BJ (cell line): ENCODE data around the gene FMO5. TPM values are rescaled to one million over a fixed set of nuclear protein-coding genes. Genes with fewer than 3 reads are reported as not detected.
"Not testable (repeated sequence)": the region's sequence is repeated elsewhere in the genome, so short reads cannot be mapped to it uniquely, and the experiment has no call there.

Experiments
- CTCF ChIA-PET: fragments of 350-600 bp; formaldehyde crosslinking; extraction: SDS; loops from one replicate; lab custom pipeline; 2021; ENCODE audit warnings: antibody characterized with exemption, inconsistent platforms; lab: Yijun Ruan, JAX
- POLR2A ChIA-PET: fragments of 300-600 bp; sonication (Branson Sonifier 250); formaldehyde crosslinking; extraction: SDS; loops from one replicate; lab custom pipeline; 2021; ENCODE audit warnings: antibody characterized with exemption; lab: Charles Lee
- DNase-seq: peaks from one replicate; pipeline ENCODE4 v3.0.0-alpha.2; 2011; ENCODE audit warnings: low read depth
- H3K27me3 ChIP-seq: 2 replicates; pipeline ENCODE4 v1.6.0; 2011; ENCODE audit warnings: low read length; ENCODE audit not compliant: control insufficient read depth, insufficient read depth
- H3K36me3 ChIP-seq: 2 replicates; pipeline ENCODE4 v1.5.1; 2011; ENCODE audit warnings: low read length; ENCODE audit not compliant: control insufficient read depth, insufficient read depth
- H3K4me3 ChIP-seq: 2 replicates; pipeline ENCODE4 v1.5.1; 2011; ENCODE audit warnings: low read depth, mild to moderate bottlenecking, control low read depth, low read length
- CTCF ChIP-seq: IDR thresholded peaks from 2 replicates; pipeline ENCODE4 v1.5.1; 2011; ENCODE audit warnings: low read depth, mild to moderate bottlenecking, control low read depth, inconsistent platforms, low read length, moderate library complexity; ENCODE audit not compliant: insufficient read depth
- polyA plus RNA-seq: library from polyadenylated mRNA; depleted of rRNA; stranded (reverse); fragments of >200 nt; gene quantifications from 2 replicates; pipeline ENCODE4 v1.2.3, GENCODE V29; 2011

FMO5 gene
- polyA plus RNA-seq, 1 experiment, result 0.39 TPM

- DNase-seq, result no peak
- H3K4me3 ChIP-seq, result no peak overlapping the region
- POLR2A ChIA-PET, result no interaction called here
- peaks cover 10% of the 10 kb centered on the region for H3K36me3 ChIP-seq
- no peaks in the 10 kb centered on the region for H3K27me3 ChIP-seq
- no peak for TF ChIP-seq CTCF
- CTCF ChIA-PET, result interaction anchor here (1.5 to 1.7 kb wide), 2 partner anchors 10 to 81 kb away, joined by 5 to 6 read pairs; partner anchors contain the start of gene PRKAB2
Measured at GRCh38 chr1:147162093-147162492, 63.0 kb downstream of the FMO5 start.

DNA sequence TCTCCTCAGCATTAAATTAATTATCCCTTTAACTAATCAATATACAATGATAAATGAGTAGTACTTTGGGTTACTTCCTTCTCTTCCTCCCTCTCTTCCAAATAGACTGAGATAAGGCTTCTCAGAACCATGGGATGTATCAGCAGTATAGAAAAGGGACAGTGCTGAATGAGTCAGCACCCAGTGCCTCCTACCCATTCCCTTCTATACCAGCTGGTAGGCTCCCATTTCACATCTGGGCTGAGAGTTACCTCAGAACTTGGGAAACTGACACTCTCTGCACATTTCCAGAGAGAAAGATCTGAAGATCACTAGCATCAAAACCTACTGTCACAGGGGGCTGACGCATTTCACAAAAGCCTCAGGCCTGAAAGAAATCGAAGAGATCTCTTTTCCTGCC lies 68.0 kb downstream of the FMO5 start:
- POLR2A ChIA-PET, H3K27me3 ChIP-seq, H3K36me3 ChIP-seq, H3K4me3 ChIP-seq, DNase-seq, CTCF ChIA-PET: not testable (repeated sequence)

DNA sequence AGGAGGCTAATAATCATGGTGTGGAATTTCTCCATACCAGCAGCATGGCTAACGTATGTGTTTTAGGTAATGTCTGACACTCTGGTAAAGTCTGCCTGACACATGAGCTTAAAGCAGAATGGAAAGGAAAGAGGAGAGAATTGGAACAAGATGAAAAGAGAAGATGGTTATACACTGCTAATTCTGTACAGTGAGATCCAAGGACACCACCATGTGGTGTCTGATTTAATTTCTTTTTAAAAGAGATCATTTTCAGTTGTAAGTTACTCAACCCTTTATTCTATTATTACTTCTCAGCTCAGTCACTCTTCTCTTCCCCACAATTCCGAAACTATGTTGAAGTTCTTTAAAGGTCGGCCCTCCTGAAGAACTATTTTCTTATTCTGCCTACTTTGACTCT lies 68.5 kb downstream of the FMO5 start:
- Histone ChIP-seq H3K36me3 (peaks cover 10% of the 10 kb centered on the region), H3K4me3 (no peak overlapping the region), H3K27me3 (no peaks in the 10 kb centered on the region)
- ChIA-PET POLR2A (no interaction called here), CTCF (no interaction called here)
- no peak for DNase-seq
- no peak for TF ChIP-seq CTCF

DNA sequence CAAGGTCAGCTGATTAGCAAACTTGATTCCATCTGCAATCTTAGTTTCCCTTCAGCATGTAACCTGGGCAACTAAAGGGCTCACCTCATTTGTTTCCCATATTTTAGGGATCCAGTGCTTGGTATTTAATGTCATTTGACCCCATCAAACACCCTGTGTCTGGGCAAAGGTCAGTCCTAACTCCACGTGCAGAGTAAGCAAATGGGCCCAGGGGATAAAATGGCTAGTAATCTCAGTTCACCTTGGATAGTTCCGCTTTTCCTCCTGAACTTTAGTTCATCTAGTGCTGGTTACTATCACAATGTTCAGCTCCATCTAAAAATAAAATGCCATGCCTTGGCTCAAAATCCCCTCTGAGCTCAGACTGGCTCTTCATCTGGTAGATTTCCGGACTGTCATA lies 72.4 kb downstream of the FMO5 start:
- Histone ChIP-seq H3K27me3 (no peaks in the 10 kb centered on the region), H3K36me3 (peaks cover under 1% of the 10 kb centered on the region), H3K4me3 (no peak overlapping the region)
- POLR2A ChIA-PET, result no interaction called here
- CTCF ChIA-PET, result interaction anchor here (0.6 to 1.5 kb wide), 2 partner anchors 16 to 89 kb away, joined by 3 to 6 read pairs; partner anchors contain the start of gene CHD1L
- DNase-seq, result no peak
- no peak for TF ChIP-seq CTCF

DNA sequence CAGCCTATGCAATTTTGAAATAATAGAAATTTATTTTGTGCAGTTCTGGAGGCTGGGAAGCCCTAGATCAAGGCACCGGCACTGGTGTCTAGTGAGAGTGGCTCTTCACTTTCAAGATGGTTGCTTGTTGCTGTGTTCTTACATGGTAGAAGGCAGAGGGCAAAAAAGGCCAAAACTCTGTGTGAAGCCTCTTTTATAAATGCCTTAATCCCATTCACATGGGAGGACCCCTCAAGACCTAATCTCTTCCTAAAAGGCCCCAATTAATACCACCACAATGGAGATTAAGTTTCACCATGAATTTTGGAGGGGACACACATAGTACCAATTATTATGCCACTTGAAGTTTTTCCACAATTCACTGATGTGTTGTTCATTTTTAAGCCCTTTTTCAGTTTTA lies 73.9 kb downstream of the FMO5 start:
- no peak overlapping the region for H3K4me3 ChIP-seq
- H3K27me3 ChIP-seq, result no peaks in the 10 kb centered on the region
- CTCF ChIA-PET, result no interaction called here
- POLR2A ChIA-PET, result no interaction called here
- no peaks in the 10 kb centered on the region; the same call in 1 of the 2 replicates for H3K36me3 ChIP-seq
- no peak for TF ChIP-seq CTCF
- no peak for DNase-seq

GRCh38 chr1:147142886-147143285 lies 82.3 kb downstream of the FMO5 start:
- H3K27me3 ChIP-seq, result no peaks in the 10 kb centered on the region
- H3K4me3 ChIP-seq, result no peak overlapping the region
- ChIA-PET CTCF (interaction anchor here (0.6 kb wide), 2 partner anchors 8 to 528 kb away, joined by 3 read pairs; partner anchors contain the start of gene ACP6), POLR2A (no interaction called here)
- no peaks in the 10 kb centered on the region for H3K36me3 ChIP-seq
- no peak for TF ChIP-seq CTCF
- DNase-seq, result no peak
